H1 (cell line): ENCODE data around the gene NUDT7.

Experiments
- ATF2 ChIP-seq: IDR thresholded peaks from 2 replicates; pipeline ENCODE4 v1.6.1; 2012; ENCODE audit warnings: low read length, inconsistent platforms
- BRCA1 ChIP-seq: IDR thresholded peaks from 2 replicates; pipeline ENCODE4 v1.6.1; 2012; ENCODE audit warnings: low read depth, low read length, improper control_type of control experiment
- CHD1 ChIP-seq: IDR thresholded peaks from 2 replicates; pipeline ENCODE4 v1.6.1; 2012; ENCODE audit warnings: low read depth, low read length, improper control_type of control experiment
- EZH2 ChIP-seq: fragments of 200-600 bp; sonication (generic); IDR thresholded peaks from 2 replicates; pipeline ENCODE4 v1.7.1; 2012; ENCODE audit warnings: low read depth, mild to moderate bottlenecking, moderate library complexity, low read length, inconsistent platforms; ENCODE audit not compliant: severe bottlenecking
- GABPA ChIP-seq: IDR thresholded peaks from 2 replicates; pipeline ENCODE4 v1.6.1; 2011; ENCODE audit warnings: mild to moderate bottlenecking, low read length, moderate library complexity, borderline replicate concordance; ENCODE audit not compliant: insufficient read depth
- POLR2A ChIP-seq, 2 experiments: IDR thresholded peaks; 1 replicate in 1 of 2; 2 replicates in 1 of 2; pipeline ENCODE4 v1.6.1; 2011; ENCODE audit warnings: low read depth in 2 of 2, low read length in 2 of 2, mild to moderate bottlenecking in 2 of 2; ENCODE audit errors: control extremely low read depth in 1 of 2
- RAD21 ChIP-seq, 2 experiments: IDR thresholded peaks in 1 of 2; conservative IDR thresholded peaks in 1 of 2; 2 replicates each; pipeline ENCODE4 v1.6.1; 2011; ENCODE audit warnings: low read depth in 2 of 2, low read length in 2 of 2, improper control_type of control experiment in 1 of 2, inconsistent platforms in 1 of 2, mild to moderate bottlenecking in 1 of 2, moderate library complexity in 1 of 2
- SIN3A ChIP-seq, 2 experiments: IDR thresholded peaks in 1 of 2; conservative IDR thresholded peaks in 1 of 2; 2 replicates each; pipeline ENCODE4 v1.6.1; 2011 to 2012; ENCODE audit warnings: low read length in 2 of 2, improper control_type of control experiment in 1 of 2, low read depth in 1 of 2, mild to moderate bottlenecking in 1 of 2
- TAF1 ChIP-seq: IDR thresholded peaks from 2 replicates; pipeline ENCODE4 v1.6.1; 2011; ENCODE audit warnings: mild to moderate bottlenecking, low read depth, low read length
- TEAD4 ChIP-seq: IDR thresholded peaks from 2 replicates; pipeline ENCODE4 v1.6.1; 2012; ENCODE audit warnings: low read depth, low read length, inconsistent platforms, mixed read lengths
- TF ChIP-seq, protein P1 (sequence below), 3 experiments: IDR thresholded peaks; 1 replicate in 2 of 3; 2 replicates in 1 of 3; pipeline versions ENCODE4 v1.5.1 to v1.6.1; 2011; ENCODE audit warnings: low read length in 3 of 3, mild to moderate bottlenecking in 3 of 3, inconsistent platforms in 2 of 3, low read depth in 1 of 3, moderate library complexity in 1 of 3; ENCODE audit not compliant: insufficient read depth in 1 of 3; ENCODE audit errors: control extremely low read depth in 1 of 3

DNA sequence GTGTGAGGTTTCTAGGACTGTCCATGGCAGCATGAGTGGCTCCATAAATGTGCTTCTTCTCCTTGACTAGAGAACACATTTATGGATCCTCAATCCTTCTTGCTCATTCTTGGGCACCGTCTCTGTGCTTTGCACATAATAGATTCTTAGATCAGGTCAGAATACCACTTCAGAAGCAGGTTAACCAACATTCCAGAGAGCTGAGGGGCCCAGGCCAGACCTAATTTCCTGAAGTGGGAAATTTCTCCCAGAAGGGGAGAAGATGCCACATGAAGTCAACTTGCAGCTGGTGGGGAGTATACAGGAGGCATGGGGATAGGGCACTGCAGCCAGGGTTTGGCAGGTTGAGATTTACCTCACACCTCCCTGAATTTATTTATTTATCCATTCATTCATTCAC is 41.7 kb downstream of the NUDT7 start:
- no peak for TF ChIP-seq RAD21 (IDR thresholded peaks at IDR 0.05 in 1 of 2, conservative IDR thresholded peaks at IDR 0.05 in 1 of 2; ENCODE audit: low read depth in 2 of 2, low read length in 2 of 2)
- TF ChIP-seq TEAD4, result no peak
- TF ChIP-seq, protein P1, sequence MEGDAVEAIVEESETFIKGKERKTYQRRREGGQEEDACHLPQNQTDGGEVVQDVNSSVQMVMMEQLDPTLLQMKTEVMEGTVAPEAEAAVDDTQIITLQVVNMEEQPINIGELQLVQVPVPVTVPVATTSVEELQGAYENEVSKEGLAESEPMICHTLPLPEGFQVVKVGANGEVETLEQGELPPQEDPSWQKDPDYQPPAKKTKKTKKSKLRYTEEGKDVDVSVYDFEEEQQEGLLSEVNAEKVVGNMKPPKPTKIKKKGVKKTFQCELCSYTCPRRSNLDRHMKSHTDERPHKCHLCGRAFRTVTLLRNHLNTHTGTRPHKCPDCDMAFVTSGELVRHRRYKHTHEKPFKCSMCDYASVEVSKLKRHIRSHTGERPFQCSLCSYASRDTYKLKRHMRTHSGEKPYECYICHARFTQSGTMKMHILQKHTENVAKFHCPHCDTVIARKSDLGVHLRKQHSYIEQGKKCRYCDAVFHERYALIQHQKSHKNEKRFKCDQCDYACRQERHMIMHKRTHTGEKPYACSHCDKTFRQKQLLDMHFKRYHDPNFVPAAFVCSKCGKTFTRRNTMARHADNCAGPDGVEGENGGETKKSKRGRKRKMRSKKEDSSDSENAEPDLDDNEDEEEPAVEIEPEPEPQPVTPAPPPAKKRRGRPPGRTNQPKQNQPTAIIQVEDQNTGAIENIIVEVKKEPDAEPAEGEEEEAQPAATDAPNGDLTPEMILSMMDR (IDR thresholded peaks at IDR 0.05; ENCODE audit: control extremely low read depth in 1 of 3, insufficient read depth in 1 of 3, low read depth in 1 of 3, low read length in 3 of 3), result no peak
- TF ChIP-seq SIN3A (conservative IDR thresholded peaks at IDR 0.05 in 1 of 2, IDR thresholded peaks at IDR 0.05 in 1 of 2; ENCODE audit: low read depth in 1 of 2, low read length in 2 of 2), result no peak
- TF ChIP-seq BRCA1, result no peak
- TF ChIP-seq EZH2, result no peak
- no peak for TF ChIP-seq TAF1
- TF ChIP-seq ATF2, result no peak
- no peak for TF ChIP-seq GABPA
- no peak for TF ChIP-seq CHD1
- TF ChIP-seq POLR2A (IDR thresholded peaks at IDR 0.05; ENCODE audit: control extremely low read depth in 1 of 2, low read depth in 2 of 2, low read length in 2 of 2), result no peak
